TTC549 (cell line): ENCODE measurements around the gene FAAP100.
"Not testable (repeated sequence)": the region's sequence is repeated elsewhere in the genome, so short reads cannot be mapped to it uniquely, and the experiment has no call there.

ENCODE experiments used
- FAIRE-seq: peaks from 2 replicates; lab custom pipeline; 2012; peaks lifted over from hg19 to GRCh38; lab: Jason Lieb, UNC

FAAP100 gene, protein sequence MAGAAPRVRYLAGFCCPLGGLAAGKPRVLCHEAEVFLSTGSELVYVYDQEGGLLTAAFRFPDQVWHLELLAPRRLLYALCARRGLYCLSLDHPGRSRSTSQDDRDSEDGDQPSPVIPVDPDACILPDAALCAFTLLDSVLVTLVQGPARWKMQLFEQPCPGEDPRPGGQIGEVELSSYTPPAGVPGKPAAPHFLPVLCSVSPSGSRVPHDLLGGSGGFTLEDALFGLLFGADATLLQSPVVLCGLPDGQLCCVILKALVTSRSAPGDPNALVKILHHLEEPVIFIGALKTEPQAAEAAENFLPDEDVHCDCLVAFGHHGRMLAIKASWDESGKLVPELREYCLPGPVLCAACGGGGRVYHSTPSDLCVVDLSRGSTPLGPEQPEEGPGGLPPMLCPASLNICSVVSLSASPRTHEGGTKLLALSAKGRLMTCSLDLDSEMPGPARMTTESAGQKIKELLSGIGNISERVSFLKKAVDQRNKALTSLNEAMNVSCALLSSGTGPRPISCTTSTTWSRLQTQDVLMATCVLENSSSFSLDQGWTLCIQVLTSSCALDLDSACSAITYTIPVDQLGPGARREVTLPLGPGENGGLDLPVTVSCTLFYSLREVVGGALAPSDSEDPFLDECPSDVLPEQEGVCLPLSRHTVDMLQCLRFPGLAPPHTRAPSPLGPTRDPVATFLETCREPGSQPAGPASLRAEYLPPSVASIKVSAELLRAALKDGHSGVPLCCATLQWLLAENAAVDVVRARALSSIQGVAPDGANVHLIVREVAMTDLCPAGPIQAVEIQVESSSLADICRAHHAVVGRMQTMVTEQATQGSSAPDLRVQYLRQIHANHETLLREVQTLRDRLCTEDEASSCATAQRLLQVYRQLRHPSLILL

DNA sequence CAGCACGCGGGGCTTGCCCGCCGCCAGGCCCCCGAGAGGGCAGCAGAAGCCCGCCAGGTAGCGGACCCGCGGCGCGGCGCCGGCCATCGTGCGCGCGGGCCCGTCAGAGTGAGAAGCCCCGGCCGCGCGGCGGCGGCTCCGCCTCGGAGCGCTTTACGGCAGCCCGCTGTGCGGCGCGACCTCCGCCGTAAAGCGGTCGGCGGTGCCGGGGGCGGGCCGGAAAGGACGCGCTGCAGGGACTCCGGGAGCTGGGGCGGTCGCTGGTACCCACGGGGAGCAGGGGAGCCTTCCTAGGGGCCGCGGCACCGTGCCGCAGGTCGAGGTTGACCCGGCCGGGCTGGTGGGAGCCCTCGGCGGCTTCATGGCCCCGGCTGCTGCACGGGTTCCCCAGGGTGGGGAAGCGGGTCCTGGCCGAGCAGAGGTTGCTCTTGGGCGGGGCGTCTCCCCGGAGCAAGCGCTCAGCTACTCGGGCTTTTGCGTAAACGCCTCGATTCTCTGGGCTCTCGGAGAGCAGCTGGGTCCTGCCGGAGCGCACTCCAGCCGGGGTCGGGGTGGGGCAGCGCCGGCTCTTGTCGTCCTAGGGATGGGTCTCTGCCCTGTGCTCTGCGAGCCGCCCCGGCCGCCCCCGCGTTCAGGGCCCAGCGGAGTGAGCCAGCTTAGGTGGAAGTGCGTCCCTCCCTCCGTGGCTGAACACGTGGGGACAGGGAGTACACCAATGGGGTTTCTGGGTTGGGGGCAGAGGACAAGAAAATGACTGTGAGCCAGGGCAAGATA lies at the start of gene FAAP100:
Gene FAAP100, minus strand, starts transcription at position 110 of the 774 bp plus-strand sequence. Its CDS starts 23 bp downstream, at position 87.
- no peak for FAIRE-seq

DNA sequence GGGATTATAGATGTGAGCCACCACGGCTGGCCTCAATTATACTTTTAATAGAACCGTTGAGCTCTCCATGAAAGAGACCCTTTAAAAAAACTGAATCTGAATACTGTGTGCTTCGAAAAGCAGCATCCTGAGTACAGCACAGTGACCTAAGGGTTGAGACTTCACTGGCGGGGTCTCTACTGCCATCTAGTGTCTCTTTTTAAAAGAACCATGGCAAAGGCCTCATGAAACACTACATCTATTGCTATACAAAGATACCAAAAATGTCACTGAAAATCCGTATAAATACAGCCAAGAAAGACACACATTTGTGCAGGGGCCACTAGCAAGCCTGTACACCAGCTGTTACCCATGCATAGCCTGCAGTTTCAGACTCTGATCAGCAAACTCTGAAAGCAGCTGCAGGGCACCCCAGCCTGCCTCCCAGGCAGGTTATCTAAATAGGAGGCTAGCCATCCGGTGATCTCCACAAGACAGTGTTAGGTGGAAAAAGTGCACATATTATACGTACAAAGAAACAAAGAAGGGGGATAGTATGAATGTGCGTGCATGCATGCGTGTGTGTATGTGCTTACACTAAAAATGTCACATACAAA lies 49.5 kb upstream of the FAAP100 start:
- FAIRE-seq, result peak; percentile 88

DNA sequence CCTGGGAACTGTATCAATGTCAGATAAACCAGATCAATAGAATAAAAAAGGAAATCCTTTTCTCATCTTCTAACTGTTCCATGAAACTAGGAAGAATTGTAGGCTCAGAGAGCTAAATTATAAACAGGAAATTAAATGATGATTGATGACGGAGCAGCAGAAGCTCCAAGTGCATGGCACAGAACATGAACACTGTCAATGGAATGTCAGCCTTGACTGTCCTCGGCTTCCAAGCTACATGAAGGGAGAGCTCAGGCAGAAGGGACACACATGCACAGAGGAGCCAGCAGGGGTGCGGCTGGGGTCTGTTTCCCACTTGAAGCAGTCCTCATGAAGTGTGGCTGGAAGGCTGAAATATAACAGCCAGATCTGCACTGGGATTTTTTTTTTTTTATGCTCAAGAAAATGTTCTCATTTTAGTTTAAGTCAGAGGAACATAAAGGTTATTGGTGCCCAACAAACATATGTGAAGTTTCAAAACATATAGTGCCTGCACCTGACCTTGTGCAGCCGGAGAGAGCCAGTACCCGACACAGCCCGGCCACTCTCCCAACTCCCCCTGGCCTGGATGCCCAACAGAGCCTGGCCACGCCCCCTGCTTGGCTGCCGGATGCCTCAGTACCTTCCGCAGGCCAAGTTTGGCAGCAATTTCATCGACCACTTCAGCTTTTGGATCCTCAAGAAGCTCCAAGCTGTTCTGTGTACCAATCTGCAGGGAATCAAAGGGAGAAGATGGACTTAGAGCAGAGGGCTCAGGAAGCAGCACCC lies 47.8 kb upstream of the FAAP100 start:
- no peak for FAIRE-seq

DNA sequence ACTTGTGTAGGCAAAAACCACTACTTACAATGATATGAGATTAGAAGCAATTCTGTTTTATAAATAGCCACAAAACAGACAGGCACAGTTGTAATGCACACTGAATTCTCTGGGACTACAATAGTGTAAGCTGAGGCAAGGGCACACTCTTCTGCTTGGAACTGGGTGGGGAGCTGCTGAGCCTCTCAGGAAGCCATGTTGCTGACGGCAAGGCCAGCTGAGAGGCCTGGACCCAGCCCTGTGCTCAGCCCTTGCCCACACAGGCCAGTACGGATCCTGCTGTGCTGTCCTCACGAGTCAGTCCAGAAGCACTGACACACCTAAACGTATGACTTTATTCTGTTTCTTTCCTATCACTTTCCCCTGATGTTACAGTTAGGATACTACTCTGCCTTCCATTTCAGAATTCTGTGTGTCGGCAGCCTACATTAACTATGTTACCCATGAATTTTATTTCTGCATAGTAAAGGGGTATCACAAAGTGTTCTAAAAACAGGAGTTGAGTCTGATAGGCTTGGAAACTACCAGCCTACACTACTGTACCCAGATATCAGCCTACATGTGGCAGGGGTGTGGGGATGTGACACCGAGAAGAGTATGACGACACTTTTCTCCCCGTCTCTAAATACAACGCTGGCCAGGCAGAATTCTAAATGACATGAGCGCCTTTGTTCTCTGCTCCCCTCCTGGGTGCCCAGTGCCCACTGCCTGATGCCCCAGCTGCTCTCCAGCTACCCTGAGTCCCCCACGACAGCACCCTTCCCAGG lies 41.1 kb upstream of the FAAP100 start:
- FAIRE-seq, result no peak

DNA sequence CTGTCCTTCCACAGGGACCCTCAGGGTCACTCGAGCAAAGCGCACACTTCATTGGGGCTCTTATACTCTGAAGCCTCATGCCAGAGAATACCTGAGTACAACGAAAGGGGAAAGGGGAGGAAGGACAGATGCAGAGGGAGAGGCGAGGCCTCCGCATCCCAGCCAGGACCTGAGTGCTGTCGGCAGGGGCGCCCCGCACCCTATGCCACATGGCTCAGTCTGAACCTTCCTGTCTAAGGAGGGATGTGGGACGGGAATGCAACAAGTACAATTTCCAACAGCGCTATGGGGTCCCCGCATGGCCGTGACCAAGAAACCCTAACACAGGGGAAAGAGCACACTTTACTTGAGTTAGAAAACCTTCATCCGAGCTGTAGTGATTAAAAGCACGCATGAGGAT lies 39.8 kb upstream of the FAAP100 start:
- no peak for FAIRE-seq

DNA sequence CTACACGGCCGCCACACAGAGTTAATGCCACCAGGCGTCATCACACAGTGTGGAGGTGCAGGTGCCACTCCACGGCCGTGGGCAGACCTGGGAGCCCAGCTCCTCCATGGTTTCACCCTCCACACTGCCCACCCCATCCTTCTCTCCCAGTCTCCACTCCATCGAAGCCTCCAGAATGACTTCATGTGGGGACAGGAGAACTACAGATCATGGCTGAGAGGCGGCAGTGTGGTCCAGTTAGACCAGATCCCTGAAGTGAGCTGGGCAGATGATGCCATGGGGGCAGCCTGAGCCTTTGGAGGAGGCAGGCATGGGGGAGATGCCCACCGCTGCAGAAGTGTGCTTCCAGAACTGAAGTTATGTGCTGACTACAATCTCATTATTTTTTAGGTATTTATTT lies 38.0 kb upstream of the FAAP100 start:
- no peak for FAIRE-seq

DNA sequence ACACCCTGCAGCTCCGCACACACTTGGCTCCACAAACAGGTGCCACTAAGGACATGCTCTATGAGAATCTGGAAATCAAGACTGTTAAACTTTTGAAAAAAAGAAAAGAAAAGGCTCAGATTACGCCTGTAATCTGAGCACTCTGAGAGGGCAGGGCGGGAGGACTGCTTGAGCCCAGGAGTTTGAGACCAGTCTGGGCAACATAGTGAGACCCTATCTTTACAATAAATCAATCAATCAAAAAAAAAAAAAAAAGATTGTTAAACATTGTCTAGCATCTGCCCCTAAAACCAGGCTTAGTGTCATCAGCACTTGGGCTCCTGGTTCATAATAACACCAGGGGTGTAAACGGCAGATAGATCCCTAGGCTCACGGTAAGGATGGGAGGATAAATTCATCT lies 37.5 kb upstream of the FAAP100 start:
- no peak for FAIRE-seq

DNA sequence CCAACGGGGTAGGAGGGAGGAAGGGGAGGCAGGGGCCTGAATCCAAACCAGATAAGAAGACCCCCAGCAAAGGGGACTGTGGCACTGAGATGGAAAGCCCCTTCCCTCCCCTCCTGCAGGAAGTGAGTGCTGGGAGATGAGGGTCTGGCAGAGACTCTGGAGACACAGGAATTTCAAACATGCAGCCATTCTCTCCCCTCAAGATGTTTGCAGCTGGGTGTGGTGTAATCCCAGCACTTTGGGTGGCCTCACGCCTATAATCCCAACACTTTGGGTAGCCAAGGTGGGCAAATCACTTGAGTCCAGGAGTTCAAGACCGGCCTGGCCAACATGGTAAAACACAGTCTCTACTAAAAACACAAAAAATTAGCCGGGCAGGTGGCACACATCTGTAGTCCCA lies 33.9 kb upstream of the FAAP100 start:
- FAIRE-seq, result no peak

DNA sequence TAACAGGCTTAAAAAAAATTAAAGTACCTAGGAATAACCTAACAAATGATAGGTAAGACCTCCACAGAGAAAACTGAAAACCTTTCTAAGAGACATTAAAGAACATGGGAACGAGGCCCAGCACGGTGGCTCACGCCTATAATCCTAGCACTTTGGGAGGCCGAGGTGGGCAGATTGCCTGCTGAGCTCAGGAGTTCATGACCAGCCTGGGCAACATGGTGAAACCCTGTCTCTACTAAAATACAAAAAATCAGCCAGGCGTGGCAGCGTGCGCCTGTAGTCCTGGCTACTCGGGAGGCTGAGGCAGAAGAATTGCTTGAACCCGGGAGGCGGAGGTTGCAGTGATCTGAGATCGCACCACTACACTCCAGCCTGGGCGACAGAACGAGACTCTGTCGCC lies 32.6 kb upstream of the FAAP100 start:
- not testable (repeated sequence) for FAIRE-seq

DNA sequence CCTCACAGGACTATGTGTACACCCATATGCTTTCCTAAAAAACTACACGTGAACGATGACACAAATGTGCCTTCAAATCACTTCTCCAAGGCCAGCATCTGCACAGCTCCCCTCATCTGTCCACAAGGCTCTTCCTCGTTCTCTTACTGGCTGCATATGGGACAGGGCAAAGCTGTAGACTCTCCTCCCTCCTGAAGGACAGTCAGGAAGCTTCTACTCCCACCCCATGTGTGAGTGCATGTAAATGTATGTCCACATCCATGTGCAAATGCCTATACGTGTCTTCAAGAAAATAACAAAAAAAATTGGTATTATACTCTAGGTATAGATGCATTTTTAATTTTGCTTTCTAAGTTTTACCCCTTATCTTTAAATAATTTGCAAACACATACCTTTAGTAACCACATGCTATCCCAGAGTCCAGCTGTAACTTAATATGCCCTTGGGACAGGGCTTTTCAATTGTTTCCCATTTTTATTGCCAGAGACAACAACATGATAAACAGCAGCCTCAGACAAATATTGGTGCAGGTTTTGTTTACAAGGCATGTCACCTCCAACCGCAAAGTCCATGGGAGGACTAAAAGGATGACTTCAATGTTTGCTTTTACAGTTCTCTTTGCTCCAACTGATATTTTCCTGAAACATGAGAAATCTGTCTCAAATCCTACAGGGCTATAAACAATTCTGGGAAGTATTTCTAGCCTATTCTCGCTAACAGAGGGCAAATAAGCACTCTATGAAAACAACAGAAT lies 31.6 kb upstream of the FAAP100 start:
- FAIRE-seq, result no peak

DNA sequence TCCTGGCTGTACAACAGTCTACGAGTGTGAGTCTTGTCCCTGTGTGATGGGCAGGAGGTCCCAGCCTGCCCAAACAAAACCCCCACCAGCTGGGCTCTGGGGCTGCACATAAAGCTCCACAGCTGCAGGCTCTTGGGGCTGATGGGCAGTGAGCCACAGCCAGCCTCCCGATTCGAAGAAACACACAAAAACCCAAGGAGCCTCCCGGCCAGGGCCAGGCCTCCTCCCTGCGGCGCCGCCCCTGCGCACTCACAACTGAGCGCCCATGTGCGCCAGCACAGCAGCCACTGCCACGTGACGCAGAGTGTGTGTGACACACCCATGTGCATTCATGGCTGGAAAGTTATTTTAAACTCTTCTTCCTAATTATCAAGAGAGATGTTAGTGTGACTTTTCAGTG lies 30.6 kb upstream of the FAAP100 start:
- no peak for FAIRE-seq

DNA sequence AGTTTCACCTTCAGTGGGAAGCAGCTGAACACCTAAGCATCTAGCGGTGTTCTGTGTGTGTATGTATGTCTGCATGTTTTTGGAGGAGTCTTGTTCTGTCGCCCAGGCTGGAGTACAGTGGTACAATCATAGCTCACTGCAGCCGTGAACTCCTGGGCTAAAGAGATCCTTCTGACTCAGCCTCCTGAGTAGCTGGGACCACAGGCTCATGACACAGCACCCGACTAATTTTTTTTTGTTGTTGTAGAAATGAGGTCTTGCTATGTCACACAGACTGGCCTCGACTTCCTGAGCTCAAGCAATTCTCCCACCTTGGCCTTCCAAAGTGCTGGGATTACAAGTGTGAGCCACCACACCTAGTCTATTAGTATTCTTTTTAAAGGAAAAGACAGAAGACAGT lies 30.2 kb upstream of the FAAP100 start:
- FAIRE-seq, result no peak

DNA sequence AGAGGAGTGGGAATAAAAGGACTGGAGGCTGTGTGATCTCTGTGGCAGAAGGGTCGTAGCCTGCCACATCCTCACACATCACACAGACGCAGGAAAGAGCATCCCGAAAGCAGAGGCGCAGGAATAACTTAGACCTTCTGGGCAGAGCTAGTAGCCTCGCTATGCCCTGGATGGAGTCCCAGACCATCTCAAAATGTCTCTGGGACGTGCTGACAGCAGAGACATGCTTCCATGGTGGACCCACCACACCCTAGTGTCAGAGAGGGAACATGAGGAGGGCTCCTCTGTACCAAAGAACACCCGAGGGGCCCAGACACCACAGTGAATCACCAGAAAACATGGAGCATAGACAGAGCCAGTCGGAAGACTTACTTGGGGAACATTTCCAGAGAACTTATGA lies 29.6 kb upstream of the FAAP100 start:
- no peak for FAIRE-seq

DNA sequence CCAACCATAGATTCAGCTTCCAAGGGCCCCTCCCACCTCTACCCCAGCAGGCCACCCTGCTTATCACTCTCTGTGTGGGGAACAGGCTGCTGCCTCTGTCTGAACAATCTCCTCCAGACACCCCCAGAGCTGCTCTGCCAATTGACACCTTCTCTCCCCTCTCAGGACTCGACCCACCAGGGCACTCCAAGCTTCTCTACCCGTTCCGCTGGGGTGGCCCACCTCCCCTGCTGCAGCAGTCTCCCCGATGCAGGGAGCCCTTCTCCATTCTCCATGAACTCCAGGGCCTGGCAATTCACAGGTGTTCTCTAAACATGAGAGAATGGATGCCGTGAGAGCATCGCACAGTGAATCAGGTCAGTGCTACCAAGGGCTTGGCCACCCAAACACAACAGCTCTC lies 28.3 kb upstream of the FAAP100 start:
- FAIRE-seq, result no peak

DNA sequence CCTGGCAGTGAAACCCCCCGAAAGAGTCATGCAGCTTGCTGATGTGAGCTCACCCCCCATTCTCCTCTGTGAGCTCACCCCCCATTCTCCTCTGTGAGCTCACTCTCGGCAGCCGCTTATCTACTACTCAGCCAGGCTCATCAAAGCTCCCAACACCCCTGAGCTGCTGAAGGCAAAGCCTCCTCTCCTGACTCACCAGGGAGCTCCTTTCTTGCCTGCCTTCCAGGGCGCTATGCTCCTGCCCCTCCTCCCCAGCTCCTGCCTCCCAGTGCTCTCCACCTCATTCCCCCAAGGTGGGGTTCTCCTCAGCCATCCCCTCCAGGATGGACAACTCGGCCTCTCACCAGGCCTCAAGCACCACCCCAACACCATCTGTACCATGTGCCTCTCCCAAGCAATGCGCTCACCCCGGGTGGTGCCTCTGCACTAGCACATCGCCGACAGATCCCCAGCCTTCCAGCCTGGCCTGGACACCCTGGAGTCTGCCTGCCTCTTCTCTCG lies 27.7 kb upstream of the FAAP100 start:
- no peak for FAIRE-seq

DNA sequence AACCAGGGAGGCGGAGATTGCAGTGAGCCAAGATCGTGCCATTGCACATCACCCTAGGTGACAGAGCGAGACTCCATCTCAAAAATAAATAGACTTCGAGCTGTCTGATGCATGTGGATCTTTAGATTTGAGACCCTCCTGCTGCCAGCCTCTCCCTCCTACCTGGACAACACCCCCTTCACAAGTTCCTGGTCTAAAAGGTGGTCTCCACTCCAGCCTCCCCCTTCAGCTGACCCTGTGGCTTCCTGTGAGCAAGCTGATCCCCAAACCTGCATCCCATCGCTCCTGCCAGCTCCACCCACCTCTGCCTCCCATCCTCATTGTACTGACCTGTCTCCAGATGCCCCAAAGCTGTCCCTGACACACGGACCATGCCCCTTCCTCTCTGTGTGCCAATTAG lies 27.1 kb upstream of the FAAP100 start:
- no peak for FAIRE-seq

DNA sequence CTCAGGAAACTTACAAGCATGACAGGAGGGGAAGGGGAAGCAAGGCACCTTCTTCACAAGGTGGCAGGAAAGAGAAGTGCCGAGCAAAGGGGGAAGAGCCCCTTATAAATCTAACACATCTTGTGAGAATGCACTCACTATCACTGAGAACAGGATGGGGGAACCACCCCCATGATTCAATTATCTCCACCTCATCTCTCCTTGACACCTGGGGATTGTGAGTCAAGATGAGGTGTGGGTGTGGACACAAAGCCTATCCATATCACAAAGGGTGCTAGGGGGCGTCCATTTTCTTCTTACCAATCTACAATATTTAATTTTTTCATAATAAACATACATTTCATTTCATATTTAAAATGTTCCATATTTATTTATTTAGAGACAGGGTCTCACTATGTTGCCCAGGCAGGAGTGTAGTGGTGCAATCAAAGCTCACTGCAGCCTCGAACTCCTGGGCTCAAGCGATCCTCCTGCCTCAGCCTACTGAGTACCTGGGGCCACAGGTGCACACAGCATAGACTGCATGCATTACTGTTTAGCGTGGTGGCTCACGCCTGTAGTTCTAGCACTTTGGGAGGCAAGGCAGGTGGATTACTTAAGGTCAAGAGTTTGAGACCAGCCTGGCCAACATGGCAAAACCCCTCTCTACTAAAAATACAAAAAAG lies 26.5 kb upstream of the FAAP100 start:
- no peak for FAIRE-seq

DNA sequence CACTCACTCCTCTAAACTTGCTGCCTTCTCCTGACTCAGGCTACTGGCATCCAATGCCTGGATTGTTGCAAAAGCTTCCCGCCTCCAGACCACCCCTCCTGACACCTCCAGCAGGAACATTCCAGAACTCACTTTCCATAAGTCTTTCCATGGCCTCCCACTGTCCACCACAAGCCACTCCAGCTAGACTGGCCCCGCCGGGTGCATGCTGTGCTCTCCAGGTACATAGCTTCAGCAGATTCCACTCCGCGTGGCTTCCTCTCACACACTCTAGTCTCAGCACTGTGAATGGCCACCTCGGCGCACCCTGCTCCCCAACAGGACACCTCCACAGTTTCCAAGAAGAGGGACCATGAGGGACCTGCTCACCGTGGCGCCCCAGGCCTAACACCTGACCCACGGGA lies 25.9 kb upstream of the FAAP100 start:
- no peak for FAIRE-seq
